HEK293T (cell line): ENCODE measurements around the gene ATF5.

ENCODE experiments used
- CTCF ChIA-PET: fragments of 350-600 bp; formaldehyde crosslinking; extraction: SDS; loops from one replicate; lab custom pipeline; 2021; ENCODE audit warnings: antibody characterized with exemption, inconsistent platforms; lab: Yijun Ruan, JAX
- POLR2A ChIA-PET: fragments of 350-600 bp; formaldehyde crosslinking; extraction: SDS; loops from one replicate; lab custom pipeline; 2020; ENCODE audit warnings: antibody characterized with exemption, inconsistent platforms; lab: Yijun Ruan, JAX
- DNase-seq: peaks from one replicate; pipeline ENCODE4 v3.0.0; 2012; ENCODE audit warnings: mixed read lengths; ENCODE audit errors: extremely low spot score
- ARNT ChIP-seq: fragments of 450-650 bp; IDR thresholded peaks from 2 replicates; pipeline ENCODE4 v1.6.1; 2017; ENCODE audit warnings: mild to moderate bottlenecking
- BHLHE40 ChIP-seq: fragments of 450-650 bp; IDR thresholded peaks from 2 replicates; pipeline ENCODE4 v1.6.1; 2016; ENCODE audit warnings: mild to moderate bottlenecking, moderate library complexity, borderline replicate concordance
- CTBP1 ChIP-seq: fragments of 450-650 bp; IDR thresholded peaks from 2 replicates; pipeline ENCODE4 v1.6.1; 2016; ENCODE audit warnings: borderline replicate concordance
- ELF4 ChIP-seq: fragments of 450-650 bp; IDR thresholded peaks from 2 replicates; pipeline ENCODE4 v1.6.1; 2017; ENCODE audit warnings: antibody characterized with exemption
- FOXA1 ChIP-seq: fragments of 450-650 bp; IDR thresholded peaks from 2 replicates; pipeline ENCODE4 v1.6.1; 2016; ENCODE audit warnings: mild to moderate bottlenecking
- FOXK2 ChIP-seq: fragments of 450-650 bp; IDR thresholded peaks from 2 replicates; pipeline ENCODE4 v1.6.1; 2016; ENCODE audit warnings: mild to moderate bottlenecking
- FOXM1 ChIP-seq: fragments of 450-650 bp; IDR thresholded peaks from 2 replicates; pipeline ENCODE4 v1.6.1; 2017; ENCODE audit warnings: mild to moderate bottlenecking, borderline replicate concordance
- HDGF ChIP-seq: fragments of 450-650 bp; IDR thresholded peaks from 2 replicates; pipeline ENCODE4 v1.6.1; 2017; ENCODE audit warnings: antibody characterized with exemption, borderline replicate concordance
- L3MBTL2 ChIP-seq: fragments of 450-650 bp; conservative IDR thresholded peaks from 2 replicates; pipeline ENCODE4 v1.6.1; 2016; ENCODE audit warnings: mild to moderate bottlenecking
- LEF1 ChIP-seq: fragments of 450-650 bp; IDR thresholded peaks from 2 replicates; pipeline ENCODE4 v1.6.1; 2017; ENCODE audit warnings: mild to moderate bottlenecking, borderline replicate concordance
- NFRKB ChIP-seq: fragments of 450-650 bp; IDR thresholded peaks from 2 replicates; pipeline ENCODE4 v1.6.1; 2016; ENCODE audit warnings: mild to moderate bottlenecking, moderate library complexity
- SP1 ChIP-seq: fragments of 450-650 bp; IDR thresholded peaks from 2 replicates; pipeline ENCODE4 v1.6.1; 2017
- SUZ12 ChIP-seq: fragments of 450-650 bp; IDR thresholded peaks from 2 replicates; pipeline ENCODE4 v1.6.1; 2016; ENCODE audit warnings: mild to moderate bottlenecking
- TARDBP ChIP-seq: fragments of 450-650 bp; IDR thresholded peaks from 2 replicates; pipeline ENCODE4 v1.6.1; 2016
- ZNF384 ChIP-seq: fragments of 450-650 bp; IDR thresholded peaks from 2 replicates; pipeline ENCODE4 v1.6.1; 2016
- TF ChIP-seq, protein P1 (sequence below): fragments of 450-650 bp; IDR thresholded peaks from 2 replicates; pipeline ENCODE4 v1.6.1; 2016

ATF5 gene, protein sequence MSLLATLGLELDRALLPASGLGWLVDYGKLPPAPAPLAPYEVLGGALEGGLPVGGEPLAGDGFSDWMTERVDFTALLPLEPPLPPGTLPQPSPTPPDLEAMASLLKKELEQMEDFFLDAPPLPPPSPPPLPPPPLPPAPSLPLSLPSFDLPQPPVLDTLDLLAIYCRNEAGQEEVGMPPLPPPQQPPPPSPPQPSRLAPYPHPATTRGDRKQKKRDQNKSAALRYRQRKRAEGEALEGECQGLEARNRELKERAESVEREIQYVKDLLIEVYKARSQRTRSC

DNA sequence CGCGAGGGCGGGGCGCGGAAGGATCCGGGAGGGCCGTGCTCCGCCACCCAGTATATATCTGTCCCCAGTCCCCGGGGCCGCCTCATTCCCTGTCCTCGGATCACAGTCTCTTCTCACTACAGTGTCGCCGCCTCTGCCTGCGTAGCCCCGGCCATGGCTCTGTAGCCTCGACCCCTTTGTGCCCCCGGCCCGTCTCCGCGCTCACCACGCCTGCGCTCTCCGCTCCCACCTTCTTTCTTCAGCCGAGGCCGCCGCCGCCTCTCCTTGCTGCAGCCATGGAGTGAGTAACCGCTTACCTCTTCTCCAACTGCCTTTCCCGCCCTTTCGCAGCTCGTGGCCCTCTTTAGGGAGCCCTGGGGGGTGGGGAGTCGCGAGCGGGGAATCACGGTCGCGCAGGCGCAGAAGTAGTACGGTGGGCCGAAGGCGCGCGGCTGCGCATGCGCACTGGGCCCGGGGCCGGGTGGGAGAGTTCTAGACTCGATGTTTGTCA is at the start of gene ATF5, which contains the start of gene NUP62:
Gene ATF5 (plus strand): TSS at position 85 of the 490 bp plus-strand sequence. CDS start 1,646 bp downstream, outside the sequence.
Gene NUP62 (minus strand): TSS at position 384 of the 490 bp plus-strand sequence. CDS start 19,697 bp downstream, outside the sequence.
- ChIA-PET POLR2A (interaction anchor here (1.0 to 2.6 kb wide), 17 partner anchors 9 to 119 kb away, joined by 3 to 27 read pairs (median 5); partner anchors contain the start of genes AKT1S1, PNKP, PTOV1 and TBC1D17), CTCF (no interaction called here)
- TF ChIP-seq L3MBTL2 (peak; percentile 100), FOXM1 (no peak), FOXA1 (no peak)
- peak; percentile 96 for DNase-seq

DNA sequence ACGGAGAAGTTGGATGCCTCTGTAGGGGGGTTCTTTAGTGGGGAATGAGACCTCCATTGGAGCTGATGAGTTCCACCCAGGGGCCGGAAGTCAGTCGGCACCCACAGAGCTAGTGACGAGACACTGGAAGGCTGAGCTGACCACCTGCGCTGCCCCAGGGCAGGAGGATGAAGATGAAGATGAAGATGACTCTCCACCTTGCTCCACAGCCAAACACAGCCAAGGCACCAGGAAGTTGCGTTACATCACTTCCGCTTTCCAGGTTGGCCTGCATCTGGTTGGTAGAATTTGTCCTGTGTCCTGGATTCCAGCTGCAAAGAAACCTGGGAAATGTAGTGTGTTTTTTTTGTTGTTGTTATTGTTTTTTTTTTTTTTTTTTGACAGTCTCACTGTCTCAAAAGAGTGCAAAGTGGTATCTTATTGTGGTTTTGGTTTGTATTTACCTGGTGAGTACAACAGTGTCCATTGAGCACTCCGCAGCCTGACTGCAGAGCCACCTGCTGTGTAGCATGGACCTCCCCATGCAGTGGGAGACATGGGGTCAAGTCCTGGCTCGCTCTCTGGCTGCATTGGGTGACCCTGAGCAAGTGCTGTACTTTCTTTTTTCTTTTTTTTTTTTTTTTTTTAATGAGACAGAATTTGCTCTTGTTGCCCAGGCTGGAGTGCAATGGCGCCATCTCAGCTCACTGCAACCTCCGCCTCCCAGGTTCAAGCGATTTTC is 49.6 kb upstream of the ATF5 start:
- DNase-seq = no peak
- TF ChIP-seq CTBP1 = no peak
- no peak for TF ChIP-seq NFRKB
- no peak for TF ChIP-seq TARDBP
- no peak for TF ChIP-seq ARNT
- TF ChIP-seq, protein P1, sequence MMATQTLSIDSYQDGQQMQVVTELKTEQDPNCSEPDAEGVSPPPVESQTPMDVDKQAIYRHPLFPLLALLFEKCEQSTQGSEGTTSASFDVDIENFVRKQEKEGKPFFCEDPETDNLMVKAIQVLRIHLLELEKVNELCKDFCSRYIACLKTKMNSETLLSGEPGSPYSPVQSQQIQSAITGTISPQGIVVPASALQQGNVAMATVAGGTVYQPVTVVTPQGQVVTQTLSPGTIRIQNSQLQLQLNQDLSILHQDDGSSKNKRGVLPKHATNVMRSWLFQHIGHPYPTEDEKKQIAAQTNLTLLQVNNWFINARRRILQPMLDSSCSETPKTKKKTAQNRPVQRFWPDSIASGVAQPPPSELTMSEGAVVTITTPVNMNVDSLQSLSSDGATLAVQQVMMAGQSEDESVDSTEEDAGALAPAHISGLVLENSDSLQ = no peak
- no peak for TF ChIP-seq SUZ12
- TF ChIP-seq HDGF = no peak
- no peak for TF ChIP-seq FOXM1
- TF ChIP-seq FOXK2 = no peak
- no peak for TF ChIP-seq BHLHE40
- no peak for TF ChIP-seq FOXA1
- TF ChIP-seq ELF4 = no peak
- TF ChIP-seq L3MBTL2 = no peak
- no peak for TF ChIP-seq LEF1
- TF ChIP-seq SP1 = no peak
- ChIA-PET POLR2A (no interaction called here), CTCF (no interaction called here)

DNA sequence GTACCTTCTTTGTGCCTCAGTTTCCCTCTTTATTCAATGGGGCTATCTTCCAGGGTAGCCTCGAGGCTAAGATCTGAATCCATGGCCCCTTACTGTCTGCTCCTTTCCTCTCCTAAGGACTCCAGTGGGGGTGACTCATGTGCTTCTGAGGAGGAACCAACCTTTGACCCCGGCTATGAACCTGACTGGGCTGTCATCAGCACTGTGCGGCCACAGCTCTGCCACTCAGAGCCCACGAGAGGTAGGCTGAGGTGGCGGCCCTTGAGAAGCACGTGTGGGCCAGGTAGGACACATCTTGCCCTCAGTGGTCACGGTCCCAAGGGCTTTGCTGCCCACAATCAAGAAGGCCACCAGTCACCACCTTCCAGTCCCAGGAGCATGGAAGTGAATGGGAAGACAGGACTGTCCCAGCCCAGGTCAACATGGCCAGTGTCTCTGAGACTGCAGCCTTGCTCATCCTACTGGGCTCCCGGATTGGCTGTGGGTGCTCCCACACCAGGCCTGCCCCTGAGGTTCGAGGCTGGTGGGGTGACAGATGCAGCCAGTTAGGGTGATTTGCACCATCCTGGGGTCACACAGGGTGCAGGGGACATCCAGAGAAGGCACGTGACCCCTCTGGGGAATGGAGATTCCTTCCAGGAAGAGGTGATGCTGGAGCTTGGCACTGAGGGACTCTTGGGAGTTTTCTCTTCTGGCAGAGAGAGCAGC is 48.7 kb upstream of the ATF5 start:
- TF ChIP-seq NFRKB (no peak), ARNT (no peak)
- CTCF ChIA-PET = no interaction called here
- POLR2A ChIA-PET = no interaction called here
- no peak for DNase-seq

DNA sequence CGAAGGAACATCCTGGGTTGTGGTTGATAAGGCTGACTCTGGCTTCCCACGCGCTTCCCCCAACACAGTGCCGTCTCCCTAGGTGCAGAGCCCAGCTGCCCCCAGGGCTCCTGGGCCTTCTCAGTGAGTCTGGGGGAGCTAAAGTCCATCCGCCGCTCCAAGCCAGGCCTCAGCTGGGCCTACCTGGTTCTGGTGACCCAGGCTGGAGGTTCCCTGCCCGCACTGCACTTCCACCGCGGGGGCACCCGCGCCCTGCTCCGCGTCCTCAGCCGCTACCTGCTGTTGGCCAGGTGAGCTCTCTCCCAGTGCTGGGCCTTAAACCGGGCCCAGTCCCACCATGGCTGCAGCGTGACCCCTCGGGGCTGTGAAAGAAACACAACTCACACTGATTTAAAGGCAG is 47.8 kb upstream of the ATF5 start:
- ChIA-PET POLR2A (interaction anchor here (1.3 kb wide), 2 partner anchors 12 to 16 kb away, joined by 3 read pairs; no protein-coding TSS in a partner anchor), CTCF (no interaction called here)
- TF ChIP-seq TARDBP (no peak), FOXM1 (no peak), ARNT (no peak), BHLHE40 (no peak), L3MBTL2 (no peak), ELF4 (no peak), SP1 (no peak), SUZ12 (no peak), FOXA1 (no peak), LEF1 (no peak), FOXK2 (no peak), HDGF (no peak), ZNF384 (no peak), NFRKB (no peak), CTBP1 (no peak)
- TF ChIP-seq, protein P1 = no peak

DNA sequence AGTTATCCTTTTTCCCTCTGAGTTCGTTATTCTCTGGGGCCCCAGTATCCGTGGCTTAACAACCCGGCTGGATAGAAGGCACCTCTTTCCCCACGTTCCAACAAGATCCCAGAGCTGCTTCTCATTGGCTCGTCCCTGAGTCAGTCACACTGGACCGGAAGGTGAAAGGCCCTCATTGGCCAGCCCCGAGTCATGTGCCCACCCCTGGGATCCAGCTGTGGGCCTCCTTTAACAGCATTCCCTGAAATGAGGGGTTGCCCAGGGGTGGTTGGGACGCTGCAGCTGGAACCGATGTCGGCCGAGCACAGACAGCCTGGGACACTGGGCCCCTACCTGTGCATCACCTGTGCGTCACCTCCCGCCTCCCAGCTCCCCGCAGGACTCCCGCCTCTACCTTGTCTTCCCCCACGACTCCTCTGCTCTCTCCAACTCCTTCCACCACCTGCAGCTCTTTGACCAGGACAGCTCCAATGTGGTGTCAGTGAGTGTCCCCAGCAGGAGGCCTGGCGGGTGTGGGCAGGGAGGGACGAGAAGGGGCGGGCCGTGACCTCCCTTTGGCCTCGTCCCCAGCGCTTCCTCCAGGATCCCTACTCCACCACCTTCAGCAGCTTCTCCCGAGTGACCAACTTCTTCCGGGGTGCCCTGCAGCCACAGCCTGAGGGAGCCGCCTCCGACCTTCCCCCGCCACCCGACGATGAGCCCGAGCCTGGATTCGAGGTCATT is 47.2 kb upstream of the ATF5 start:
- TF ChIP-seq ELF4 = no peak
- TF ChIP-seq, protein P1 = peak; percentile 96
- ChIA-PET CTCF (no interaction called here), POLR2A (interaction anchor here (0.9 to 1.3 kb wide), 4 partner anchors 9 to 16 kb away, joined by 3 read pairs; no protein-coding TSS in a partner anchor)
- DNase-seq = no peak

More for the DNA sequence above, 47.8 kb upstream of the ATF5 start:
- no peak for DNase-seq
